PC-9 (cell line): ENCODE results near the gene DNAJB14. TPM values are rescaled to one million over a fixed set of nuclear protein-coding genes. Genes with fewer than 3 reads are reported as not detected.

Source experiments
- Bru-seq: library from RNA; stranded (reverse); fragments of 400-500 nt; gene quantifications from one replicate; lab custom pipeline; 2021; lab: Mats Ljungman, UMichigan
- BruChase-seq, 2 experiments: library from RNA; stranded (reverse); fragments of 400-500 nt; gene quantifications; one replicate each; lab custom pipeline; 2021; lab: Mats Ljungman, UMichigan
- BruUV-seq: library from RNA; stranded (reverse); fragments of 400-500 nt; replicated peaks from 2 replicates; lab custom pipeline; 2021; lab: Mats Ljungman, UMichigan
- CTCF ChIA-PET: fragments of 300-600 bp; sonication (Branson Sonifier 250); formaldehyde crosslinking; loops from one replicate; lab custom pipeline; 2022; ENCODE audit warnings: antibody characterized with exemption; lab: Charles Lee
- POLR2A ChIA-PET: fragments of 300-600 bp; sonication (Branson Sonifier 250); formaldehyde crosslinking; loops from one replicate; lab custom pipeline; 2022; ENCODE audit warnings: antibody characterized with exemption; ENCODE audit not compliant: unreplicated experiment; lab: Charles Lee
- DNase-seq, 2 experiments: peaks; one replicate each; pipeline versions ENCODE4 v3.0.0 to v3.0.0-alpha.2; 2015 to 2022; ENCODE audit warnings: mixed read lengths in 1 of 2
- H2AFZ ChIP-seq: fragments of 200-600 bp; sonication (generic); 2 replicates; pipeline ENCODE4 v1.8.1; 2017; ENCODE audit warnings: antibody characterized with exemption
- H3F3A ChIP-seq: fragments of 200-600 bp; sonication (generic); 2 replicates; pipeline ENCODE4 v1.8.1; 2017; ENCODE audit warnings: antibody characterized with exemption, mild to moderate bottlenecking, low read depth; ENCODE audit not compliant: insufficient read depth
- H3K27ac ChIP-seq: fragments of 200-600 bp; sonication (generic); 2 replicates; pipeline ENCODE4 v1.6.1; 2016; ENCODE audit warnings: mixed run types
- H3K27me3 ChIP-seq: fragments of 200-600 bp; sonication (generic); 2 replicates; pipeline ENCODE4 v1.6.1; 2016; ENCODE audit warnings: low read depth, mixed run types; ENCODE audit not compliant: insufficient read depth
- H3K36me3 ChIP-seq: fragments of 200-600 bp; sonication (generic); 2 replicates; pipeline ENCODE4 v1.6.1; 2016; ENCODE audit warnings: low read depth, mixed run types
- H3K4me1 ChIP-seq: fragments of 200-600 bp; sonication (generic); replicated peaks from 2 replicates; pipeline ENCODE4 v1.6.1; 2016; ENCODE audit warnings: mixed run types; ENCODE audit not compliant: insufficient read depth
- H3K4me2 ChIP-seq: fragments of 200-600 bp; sonication (generic); 2 replicates; pipeline ENCODE4 v1.6.1; 2017; ENCODE audit warnings: mixed run types
- H3K4me3 ChIP-seq: fragments of 200-600 bp; sonication (generic); 2 replicates; pipeline ENCODE4 v1.6.1; 2016; ENCODE audit warnings: mixed run types
- H3K79me2 ChIP-seq: fragments of 200-600 bp; sonication (generic); 2 replicates; pipeline ENCODE4 v1.6.1; 2017; ENCODE audit warnings: low read depth, mixed run types
- H3K9me2 ChIP-seq: fragments of 200-600 bp; sonication (generic); 2 replicates; pipeline ENCODE4 v1.8.1; 2017; ENCODE audit warnings: mild to moderate bottlenecking; ENCODE audit not compliant: insufficient read depth
- H3K9me3 ChIP-seq: fragments of 200-600 bp; sonication (generic); 2 replicates; pipeline ENCODE4 v1.8.1; 2016; ENCODE audit warnings: low read depth; ENCODE audit not compliant: insufficient read depth
- H4K20me1 ChIP-seq: fragments of 200-600 bp; sonication (generic); 2 replicates; pipeline ENCODE4 v1.8.1; 2017; ENCODE audit not compliant: insufficient read depth
- EZH2 ChIP-seq: fragments of 200-600 bp; sonication (generic); IDR thresholded peaks from 2 replicates; pipeline ENCODE4 v1.8.0; 2017; ENCODE audit warnings: antibody characterized with exemption, low read depth
- intact Hi-C: fragments of 100-400 bp; cut with micrococcal nuclease; formaldehyde crosslinking; loops from one replicate; pipeline ENCODE4 v1.10.0; 2022; ENCODE audit not compliant: unreplicated experiment
- long read RNA-seq: library from polyadenylated mRNA; stranded (forward); transcript quantifications from one replicate; pipeline ENCODE4 v2.0.0, GENCODE V29; 2022
- total RNA-seq: library from RNA; stranded (reverse); gene quantifications from 2 replicates; pipeline ENCODE4 v1.2.3, GENCODE V29; 2021
- TF ChIP-seq, protein P1 (sequence below): fragments of 200-600 bp; sonication (generic); conservative IDR thresholded peaks from 2 replicates; pipeline ENCODE4 v1.6.1; 2017; ENCODE audit warnings: mixed run types, antibody characterized with exemption, mild to moderate bottlenecking, moderate library complexity

DNAJB14 gene
- total RNA-seq = 27.5 and 28.6 TPM in 2 replicates
- percentile 85 among the genes with signal in this experiment for Bru-seq, nascent RNA
- percentile 87 among the genes with signal in this experiment for BruChase-seq, experiment 1, labeled RNA remaining after a 2-hour chase
- BruChase-seq, experiment 2, labeled RNA remaining after a 6-hour chase = percentile 81 among the genes with signal in this experiment
- long read RNA-seq, full-length matches to known transcripts = 9 of 14 reads
- long read RNA-seq, partial matches to known transcripts = 1 of 14 reads
- long read RNA-seq, other reads (novel, unspliced or antisense) = 4 of 14 reads

DNA sequence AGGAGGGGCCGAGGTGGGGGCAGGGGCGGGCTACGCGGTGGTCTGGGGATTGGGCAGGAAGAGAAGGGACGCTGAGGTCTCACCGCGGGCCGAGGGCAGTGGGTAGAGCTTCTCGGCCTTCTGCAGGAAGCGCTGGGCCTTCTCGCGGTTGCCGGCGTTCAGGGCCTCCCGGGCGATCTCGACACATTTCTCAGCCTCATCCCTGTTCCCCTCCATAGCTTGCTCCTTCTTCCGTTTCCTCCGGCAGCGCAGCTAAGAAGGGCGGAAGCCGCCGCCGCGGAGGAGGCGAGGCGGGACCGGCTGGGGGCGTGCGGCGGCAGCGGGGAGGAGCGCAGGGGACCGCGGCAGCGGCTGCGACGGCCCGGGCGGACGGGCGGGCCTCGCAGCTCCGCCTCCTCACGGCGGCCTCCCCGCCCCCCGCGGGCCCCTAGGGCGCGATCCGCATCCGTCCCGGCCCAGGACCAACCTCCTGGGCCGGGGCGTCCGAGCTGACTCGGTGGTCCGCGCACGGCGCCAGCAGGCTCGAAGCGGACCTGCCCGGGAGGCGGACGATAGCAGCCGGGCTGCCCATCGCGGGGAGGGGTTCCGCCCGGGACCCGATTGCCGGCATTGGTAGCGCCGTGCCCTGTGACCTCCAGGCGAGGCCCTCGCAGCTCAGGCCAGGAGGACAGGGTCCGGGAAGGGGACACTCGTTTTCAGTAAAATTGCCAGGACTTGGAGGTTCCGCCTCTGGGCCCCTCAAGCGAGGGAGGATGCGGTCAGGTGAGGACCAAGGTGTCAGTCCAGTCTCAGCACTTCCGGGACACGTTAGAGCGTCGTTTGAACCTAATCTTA, at the start of gene DNAJB14:
TSS of gene DNAJB14 (minus strand) at position 263 of the 834 bp plus-strand sequence. CDS start at position 216, 47 bp downstream.
- Histone ChIP-seq H3K36me3 (peaks cover 21% of the 10 kb centered on the region), H3K4me3 (peak within 1 kb of the TSS; percentile 90), H3K79me2 (peaks cover 73% of the 10 kb centered on the region), H3F3A (peaks cover 30% of the 10 kb centered on the region), H4K20me1 (peaks cover 8% of the 10 kb centered on the region), H2AFZ (peak within 1 kb of the TSS; percentile 84), H3K27me3 (no peaks in the 10 kb centered on the region), H3K4me2 (peak within 1 kb of the TSS; percentile 95), H3K4me1 (peaks cover 35% of the 10 kb centered on the region), H3K9me2 (no peaks in the 10 kb centered on the region), H3K27ac (peak within 1 kb of the TSS; percentile 77), H3K9me3 (no peaks in the 10 kb centered on the region)
- CTCF ChIA-PET = no interaction called here
- TF ChIP-seq, protein P1, sequence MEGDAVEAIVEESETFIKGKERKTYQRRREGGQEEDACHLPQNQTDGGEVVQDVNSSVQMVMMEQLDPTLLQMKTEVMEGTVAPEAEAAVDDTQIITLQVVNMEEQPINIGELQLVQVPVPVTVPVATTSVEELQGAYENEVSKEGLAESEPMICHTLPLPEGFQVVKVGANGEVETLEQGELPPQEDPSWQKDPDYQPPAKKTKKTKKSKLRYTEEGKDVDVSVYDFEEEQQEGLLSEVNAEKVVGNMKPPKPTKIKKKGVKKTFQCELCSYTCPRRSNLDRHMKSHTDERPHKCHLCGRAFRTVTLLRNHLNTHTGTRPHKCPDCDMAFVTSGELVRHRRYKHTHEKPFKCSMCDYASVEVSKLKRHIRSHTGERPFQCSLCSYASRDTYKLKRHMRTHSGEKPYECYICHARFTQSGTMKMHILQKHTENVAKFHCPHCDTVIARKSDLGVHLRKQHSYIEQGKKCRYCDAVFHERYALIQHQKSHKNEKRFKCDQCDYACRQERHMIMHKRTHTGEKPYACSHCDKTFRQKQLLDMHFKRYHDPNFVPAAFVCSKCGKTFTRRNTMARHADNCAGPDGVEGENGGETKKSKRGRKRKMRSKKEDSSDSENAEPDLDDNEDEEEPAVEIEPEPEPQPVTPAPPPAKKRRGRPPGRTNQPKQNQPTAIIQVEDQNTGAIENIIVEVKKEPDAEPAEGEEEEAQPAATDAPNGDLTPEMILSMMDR = no peak
- TF ChIP-seq EZH2 = no peak
- DNase-seq = peak; percentile 53 to 72
- intact Hi-C loops = loop anchor here (5.0 kb wide), 2 partner anchors 54 to 224 kb away; partner anchors contain the start of gene LAMTOR3
- BruUV-seq = no TSS peak
- POLR2A ChIA-PET = interaction anchor here (0.7 kb wide), 1 partner anchor 382 kb away, joined by 9 read pairs; no protein-coding TSS in a partner anchor

DNA sequence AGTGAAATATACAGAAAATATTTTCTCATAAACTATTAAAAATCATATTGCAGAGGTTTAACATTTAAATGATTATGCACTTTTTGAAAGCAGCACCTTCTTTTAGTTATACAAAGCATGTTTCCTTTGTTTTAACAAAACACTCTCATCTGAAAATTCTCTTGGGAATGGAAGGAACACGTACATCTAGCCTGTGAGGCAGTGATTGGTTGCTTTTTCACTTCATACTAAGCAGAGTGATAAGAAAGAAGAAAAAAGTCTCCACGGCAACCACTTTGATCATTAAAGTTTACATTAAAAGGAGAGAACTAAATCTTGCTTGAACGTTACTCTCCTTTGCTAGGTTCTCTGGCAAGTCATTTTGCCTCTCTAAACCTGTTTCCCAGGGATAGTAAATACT, 45.3 kb upstream of the DNAJB14 start:
- H3K4me1 ChIP-seq = no peaks in the 10 kb centered on the region; the same call in 1 of the 2 replicates
- no peaks in the 10 kb centered on the region for H3F3A ChIP-seq
- no peaks in the 10 kb centered on the region for H3K27me3 ChIP-seq
- no peaks in the 10 kb centered on the region for H3K79me2 ChIP-seq
- no peak for DNase-seq
- intact Hi-C loops = no loop called here
- H3K9me3 ChIP-seq = no peaks in the 10 kb centered on the region
- H3K4me3 ChIP-seq = no peak overlapping the region
- no peaks in the 10 kb centered on the region for H3K36me3 ChIP-seq
- no peak overlapping the region for H2AFZ ChIP-seq
- ChIA-PET CTCF (no interaction called here), POLR2A (no interaction called here)
- no peak overlapping the region for H3K27ac ChIP-seq
- BruUV-seq = no TSS peak
- TF ChIP-seq EZH2 = no peak
- TF ChIP-seq, protein P1 = no peak
- H4K20me1 ChIP-seq = no peaks in the 10 kb centered on the region
- no peaks in the 10 kb centered on the region for H3K9me2 ChIP-seq
- no peak overlapping the region for H3K4me2 ChIP-seq

DNA sequence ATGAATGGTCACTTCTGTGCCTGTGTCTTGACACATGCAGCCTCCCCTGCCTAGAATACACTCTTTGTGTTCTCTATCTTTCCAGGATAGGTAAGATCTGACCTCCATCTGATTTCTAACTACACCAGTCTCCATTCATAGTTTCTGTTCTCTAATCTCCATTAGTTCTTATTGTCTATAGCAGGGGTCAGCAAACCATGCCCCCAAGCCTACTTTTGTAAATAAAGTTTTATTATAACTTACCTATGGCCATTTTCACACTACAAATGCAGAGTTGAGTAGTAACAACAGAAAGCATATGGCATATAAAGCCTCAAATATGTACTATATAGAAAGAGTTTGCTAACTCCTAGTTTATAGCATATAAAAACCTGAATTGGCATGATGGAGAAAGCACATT, 41.3 kb upstream of the DNAJB14 start:
- H3K27me3 ChIP-seq = no peaks in the 10 kb centered on the region
- H3K79me2 ChIP-seq = no peaks in the 10 kb centered on the region
- CTCF ChIA-PET = no interaction called here
- H3K9me3 ChIP-seq = no peaks in the 10 kb centered on the region
- no peaks in the 10 kb centered on the region for H3K9me2 ChIP-seq
- POLR2A ChIA-PET = no interaction called here
- H3K27ac ChIP-seq = no peak overlapping the region
- BruUV-seq = no TSS peak
- H4K20me1 ChIP-seq = no peaks in the 10 kb centered on the region
- no peak overlapping the region for H3K4me2 ChIP-seq
- no peaks in the 10 kb centered on the region for H3K36me3 ChIP-seq
- intact Hi-C loops = no loop called here
- H3F3A ChIP-seq = no peaks in the 10 kb centered on the region
- no peak overlapping the region for H2AFZ ChIP-seq
- no peak overlapping the region for H3K4me3 ChIP-seq
- TF ChIP-seq EZH2 = no peak
- TF ChIP-seq, protein P1 = no peak
- no peaks in the 10 kb centered on the region for H3K4me1 ChIP-seq
- no peak for DNase-seq
